ENCODE results near the gene BAHCC1. TPM values are rescaled to one million over a fixed set of nuclear protein-coding genes. Genes with fewer than 3 reads are reported as not detected.

BAHCC1 gene
- 3.4 and 26.3 TPM in 2 replicates for total RNA-seq (ENCODE audit: low replicate concordance)

- TF ChIP-seq EZH2 (IDR thresholded peaks at IDR 0.05), result no peak
- TF ChIP-seq EZH2phosphoT487 (IDR thresholded peaks at IDR 0.05), result no peak
- TF ChIP-seq CTCF (IDR thresholded peaks at IDR 0.05), result no peak
- H3F3A ChIP-seq (ENCODE audit: low read depth), result peaks cover 54% of the 10 kb centered on the region
- no peak within 1 kb of the TSS for H2AFZ ChIP-seq (replicated peaks)
- peaks cover 33% of the 10 kb centered on the region for H3K4me1 ChIP-seq
- peak within 1 kb of the TSS; percentile 96 for H3K4me3 ChIP-seq
- H3K9ac ChIP-seq, result peak within 1 kb of the TSS; percentile 92
- peak; percentile 100 for DNase-seq (ENCODE audit: low spot score)
- H3K27me3 ChIP-seq, result peaks cover 39% of the 10 kb centered on the region
- H3K36me3 ChIP-seq, result no peaks in the 10 kb centered on the region
- Mint-ChIP-seq H3K27ac (peak within 1 kb of the TSS; percentile 99), H3K27me3 (ENCODE audit: insufficient read depth, low read depth) (peaks cover 10% of the 10 kb centered on the region), H3K4me3 (peak within 1 kb of the TSS; percentile 97), H3K36me3 (peaks cover 5% of the 10 kb centered on the region), H3K9me3 (peaks cover 2% of the 10 kb centered on the region), H3K4me1 (peaks cover 31% of the 10 kb centered on the region)
- H3K27ac ChIP-seq, result peak within 1 kb of the TSS; percentile 100
- H3K9me3 ChIP-seq (ENCODE audit: low read depth), result no peaks in the 10 kb centered on the region
- peaks cover 70% of the 10 kb centered on the region for H4K20me1 ChIP-seq (ENCODE audit: low read depth)
- H3K4me2 ChIP-seq, result peak within 1 kb of the TSS; percentile 98
- H3K79me2 ChIP-seq (ENCODE audit: low read depth), result peaks cover 80% of the 10 kb centered on the region
Observed at GRCh38 chr17:81394921-81395599, at the start of gene BAHCC1. Gene BAHCC1, plus strand, starts transcription at chr17:81395457. Its CDS starts 4,283 bp downstream, at chr17:81399740.

GRCh38 chr17:81346090-81346907 is 49.0 kb upstream of the BAHCC1 start:
- H3K27me3 Mint-ChIP-seq (ENCODE audit: insufficient read depth, low read depth), result peaks cover 6% of the 10 kb centered on the region
- Histone ChIP-seq H3K27me3 (peaks cover 56% of the 10 kb centered on the region), H3K9me3 (ENCODE audit: low read depth) (no peaks in the 10 kb centered on the region), H3K4me1 (peaks cover 22% of the 10 kb centered on the region), H3K9ac (peak overlapping the region; percentile 56), H3K27ac (no peak overlapping the region), H3K36me3 (no peaks in the 10 kb centered on the region), H4K20me1 (ENCODE audit: low read depth) (peaks cover 53% of the 10 kb centered on the region), H3F3A (ENCODE audit: low read depth) (peaks cover 47% of the 10 kb centered on the region), H3K4me3 (peak overlapping the region; percentile 98), H2AFZ (replicated peaks) (no peak overlapping the region), H3K79me2 (ENCODE audit: low read depth) (peaks cover 44% of the 10 kb centered on the region), H3K4me2 (peak overlapping the region; percentile 89)
- TF ChIP-seq CTCF (IDR thresholded peaks at IDR 0.05), result no peak
- peaks cover 2% of the 10 kb centered on the region for H3K9me3 Mint-ChIP-seq
- H3K36me3 Mint-ChIP-seq, result peaks cover 10% of the 10 kb centered on the region
- peak overlapping the region; percentile 86 for H3K4me3 Mint-ChIP-seq
- peak; percentile 99 for DNase-seq (ENCODE audit: low spot score)
- H3K27ac Mint-ChIP-seq, result no peak overlapping the region
- peaks cover 33% of the 10 kb centered on the region for H3K4me1 Mint-ChIP-seq

- Histone ChIP-seq H3K36me3 (no peaks in the 10 kb centered on the region), H3K4me1 (peaks cover 17% of the 10 kb centered on the region), H2AFZ (replicated peaks) (no peak overlapping the region), H3K27me3 (peaks cover 49% of the 10 kb centered on the region), H3K9me3 (ENCODE audit: low read depth) (no peaks in the 10 kb centered on the region), H3K4me3 (peak overlapping the region; percentile 64), H3K79me2 (ENCODE audit: low read depth) (peaks cover 38% of the 10 kb centered on the region), H4K20me1 (ENCODE audit: low read depth) (peaks cover 47% of the 10 kb centered on the region), H3F3A (ENCODE audit: low read depth) (peaks cover 47% of the 10 kb centered on the region), H3K9ac (no peak overlapping the region), H3K4me2 (peak overlapping the region; percentile 89), H3K27ac (no peak overlapping the region)
- peak overlapping the region; percentile 86 for H3K4me3 Mint-ChIP-seq
- TF ChIP-seq CTCF (IDR thresholded peaks at IDR 0.05) (no peak), EZH2phosphoT487 (IDR thresholded peaks at IDR 0.05) (no peak), EZH2 (IDR thresholded peaks at IDR 0.05) (no peak)
- peaks cover 6% of the 10 kb centered on the region for H3K9me3 Mint-ChIP-seq
- no peak overlapping the region for H3K27ac Mint-ChIP-seq
- peaks cover 33% of the 10 kb centered on the region for H3K4me1 Mint-ChIP-seq
- peaks cover 12% of the 10 kb centered on the region for H3K36me3 Mint-ChIP-seq
- no peak for DNase-seq (ENCODE audit: low spot score)
- H3K27me3 Mint-ChIP-seq (ENCODE audit: insufficient read depth, low read depth), result peaks cover 11% of the 10 kb centered on the region
Observed at GRCh38 chr17:81346908-81347349, 48.3 kb upstream of the BAHCC1 start.

Data from neural progenitor cell (in vitro differentiated cells).